ELF-1 (cell line): Measurements from ENCODE around the gene SYNJ2.
A peak's percentile ranks its signal among the peaks of the same experiment; 100 is the strongest.

ENCODE experiments used
- DNase-seq: peaks from one replicate; pipeline ENCODE4 v3.0.0-alpha.2; 2016; ENCODE audit warnings: low read depth, low spot score

The SYNJ2 gene

GRCh38 chr6:157996201-157996712, 14.6 kb downstream of the SYNJ2 start:
- DNase-seq = no peak

DNA sequence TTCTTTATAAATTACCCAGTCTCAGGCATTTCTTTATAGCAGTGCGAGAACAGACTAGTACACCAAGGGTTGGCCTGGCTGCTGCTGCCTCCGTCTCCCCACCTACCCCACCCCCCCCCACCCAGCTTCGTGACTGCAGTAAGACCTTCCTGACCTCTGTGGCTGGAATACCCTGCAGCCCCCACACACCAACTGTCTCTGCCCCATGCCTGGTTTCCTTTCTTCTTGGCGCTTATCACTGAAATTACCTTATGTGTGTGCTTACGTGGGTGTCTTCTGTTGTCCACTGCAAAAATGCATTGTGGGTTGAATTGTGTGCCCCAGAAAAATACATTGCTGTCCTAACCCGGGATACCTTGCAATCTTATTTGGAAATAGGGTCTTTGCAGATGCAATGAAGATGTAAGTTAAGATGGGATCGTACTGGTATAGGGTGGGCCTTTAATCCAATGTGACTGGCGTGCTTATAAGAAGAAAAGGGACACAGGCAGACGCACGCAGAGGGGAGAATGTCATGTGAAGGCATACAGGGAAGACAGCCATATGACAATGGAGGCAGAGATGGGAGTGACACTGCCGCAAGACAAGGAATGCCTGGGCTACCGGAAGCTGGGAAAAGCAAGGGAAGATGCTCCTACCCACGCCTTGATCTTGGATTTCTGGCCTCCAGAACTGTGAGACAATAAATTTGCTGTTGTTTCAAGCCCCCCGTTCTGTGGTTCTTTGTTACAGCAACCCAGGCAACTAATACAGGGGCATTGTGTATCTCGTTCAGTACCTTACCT, 15.4 kb downstream of the SYNJ2 start:
- DNase-seq = no peak

GRCh38 chr6:157997893-157998608, 16.4 kb downstream of the SYNJ2 start:
- no peak for DNase-seq

DNA sequence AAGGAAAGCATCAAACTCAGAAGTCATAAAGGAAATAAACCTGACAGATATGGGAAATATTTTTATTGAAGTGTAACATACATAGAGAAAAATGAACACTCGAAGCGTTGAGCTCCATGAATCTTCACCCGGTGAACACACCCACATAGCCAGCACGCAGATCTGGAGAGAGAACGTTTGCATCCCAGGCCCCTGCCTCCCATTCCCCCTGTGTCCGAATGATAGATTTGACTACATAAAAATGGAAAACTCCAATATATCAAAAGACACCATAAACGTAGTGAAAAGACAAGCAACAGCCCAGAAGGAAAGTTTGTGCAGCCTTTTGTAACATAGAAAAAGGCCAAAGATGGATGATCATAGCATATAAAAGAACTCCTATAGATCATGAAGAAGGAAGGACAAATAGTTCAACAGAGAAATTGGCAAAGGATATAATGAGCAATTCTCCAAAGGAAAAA, 17.1 kb downstream of the SYNJ2 start:
- DNase-seq = no peak

- DNase-seq = no peak
These were observed 17.7 kb downstream of the SYNJ2 start for GRCh38 chr6:157999168-158000051.

- DNase-seq = no peak
These were observed 19.1 kb downstream of the SYNJ2 start for GRCh38 chr6:158000530-158001307.

DNA sequence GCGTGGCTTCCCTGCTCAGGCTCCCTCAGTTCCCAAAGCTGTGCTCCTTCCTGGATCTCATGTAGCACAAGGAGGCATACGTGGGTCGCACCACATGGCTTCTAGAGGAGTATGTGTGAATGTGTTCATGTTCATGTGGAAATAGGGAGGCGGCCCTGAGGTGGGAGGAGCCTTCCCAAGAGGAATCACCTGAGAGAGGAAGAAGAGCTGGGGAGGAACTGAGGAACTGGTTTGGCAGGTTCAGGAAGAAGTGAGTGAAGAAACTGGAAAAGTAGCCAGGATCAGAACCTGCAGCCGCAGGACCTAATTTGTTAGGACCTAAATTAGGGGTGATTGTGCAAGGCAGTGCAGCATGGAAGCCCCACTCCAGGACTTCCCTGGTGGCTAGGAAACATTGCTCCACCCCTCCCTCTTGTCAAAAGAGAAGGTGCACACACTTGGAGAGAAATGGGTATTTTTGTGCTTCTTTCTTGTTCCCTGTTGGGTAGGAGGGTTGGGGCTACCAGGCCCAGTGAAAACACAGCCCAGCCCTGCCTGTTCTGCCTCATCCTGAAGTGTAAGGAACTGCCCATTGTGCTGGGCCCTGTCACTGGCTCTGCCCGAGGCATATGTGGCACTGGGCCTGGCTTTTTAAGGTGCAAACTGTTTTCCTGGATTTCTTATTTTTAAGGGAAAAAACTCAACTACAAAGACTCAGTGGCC, 20.7 kb downstream of the SYNJ2 start:
- peak; percentile 86 for DNase-seq

- peak; percentile 63 for DNase-seq
These were observed 21.5 kb downstream of the SYNJ2 start for GRCh38 chr6:158002951-158003853.

DNA sequence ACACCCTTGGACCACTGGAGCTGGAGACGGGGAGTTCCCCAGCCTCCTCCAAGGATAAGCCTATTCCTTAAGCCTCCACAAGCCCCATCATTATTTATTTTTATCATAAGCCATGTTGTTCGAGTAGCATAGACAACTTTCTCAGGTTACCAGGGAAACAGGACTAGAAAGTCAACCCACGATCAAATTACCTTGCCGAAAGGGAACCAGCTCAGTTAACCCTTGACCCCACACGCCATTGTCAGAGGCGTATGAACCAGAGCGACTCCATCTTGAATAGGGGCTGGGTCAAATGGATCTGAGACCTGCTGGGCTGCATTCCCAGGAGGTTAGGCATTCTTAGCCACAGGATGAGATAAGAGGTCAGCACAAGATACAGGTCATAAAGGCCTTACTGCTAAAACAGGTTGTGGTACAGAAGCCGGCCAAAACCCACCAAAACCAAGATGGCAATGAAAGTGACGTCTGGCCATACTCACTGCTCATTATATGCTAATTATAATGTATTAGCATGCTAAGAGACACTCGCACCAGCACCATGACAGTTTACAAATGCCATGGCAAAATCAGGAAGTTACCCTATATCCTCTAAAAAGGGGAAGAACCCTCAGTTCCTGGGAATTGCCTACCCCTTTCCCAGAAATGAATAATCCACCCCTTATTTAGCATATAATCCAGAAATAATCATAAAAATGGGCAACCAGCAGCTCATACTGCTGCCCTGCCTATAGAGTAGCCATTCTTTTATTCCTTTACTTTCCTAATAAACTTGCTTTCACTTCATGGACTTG, 22.4 kb downstream of the SYNJ2 start:
- peak; percentile 55 for DNase-seq

DNA sequence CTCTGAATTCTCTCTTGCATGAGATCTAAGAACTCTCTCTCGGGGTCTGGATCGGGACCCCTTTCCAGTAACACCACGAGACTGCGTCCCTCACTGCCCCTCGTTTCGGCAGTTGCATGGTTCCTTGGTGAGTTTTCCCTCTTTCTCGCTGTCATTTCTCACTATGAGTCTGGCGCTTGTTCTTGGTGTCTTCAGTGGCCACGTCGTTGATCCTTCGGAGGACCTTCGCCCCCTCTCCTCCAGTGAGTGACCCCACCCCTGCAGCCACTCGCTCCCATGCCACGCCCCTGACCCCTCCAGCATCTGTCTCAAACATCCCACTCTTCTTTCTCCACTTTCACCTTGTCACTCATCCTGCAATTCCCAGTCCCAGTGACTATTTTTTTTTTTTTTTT, 23.0 kb downstream of the SYNJ2 start:
- no peak for DNase-seq

DNA sequence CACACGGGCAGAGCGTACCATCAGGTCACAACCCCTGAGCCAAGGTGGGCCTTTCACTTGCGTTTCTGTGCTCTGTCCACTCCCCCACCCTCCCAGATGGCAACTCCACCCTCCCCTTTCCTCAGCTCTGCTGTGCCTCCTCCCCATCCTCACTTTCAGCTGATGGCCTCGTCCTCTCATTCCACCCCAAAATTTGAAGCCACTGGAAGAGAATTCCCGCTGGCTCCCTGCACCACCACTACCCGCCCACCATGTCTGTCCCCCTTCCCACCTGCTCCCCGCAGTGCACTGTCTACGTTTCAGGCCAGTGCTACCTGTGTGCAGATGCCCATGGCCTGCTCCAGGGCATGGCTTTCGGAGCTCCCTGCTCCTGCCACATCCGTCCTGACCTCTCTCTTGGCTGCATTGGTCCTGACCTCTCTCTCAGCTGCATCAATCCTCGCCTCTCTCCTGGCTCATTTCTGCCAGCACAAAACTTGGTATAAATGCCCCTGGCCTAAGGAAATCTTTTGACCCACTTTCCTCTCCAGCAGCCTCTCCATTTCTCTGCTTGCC, 24.0 kb downstream of the SYNJ2 start:
- DNase-seq = no peak

DNA sequence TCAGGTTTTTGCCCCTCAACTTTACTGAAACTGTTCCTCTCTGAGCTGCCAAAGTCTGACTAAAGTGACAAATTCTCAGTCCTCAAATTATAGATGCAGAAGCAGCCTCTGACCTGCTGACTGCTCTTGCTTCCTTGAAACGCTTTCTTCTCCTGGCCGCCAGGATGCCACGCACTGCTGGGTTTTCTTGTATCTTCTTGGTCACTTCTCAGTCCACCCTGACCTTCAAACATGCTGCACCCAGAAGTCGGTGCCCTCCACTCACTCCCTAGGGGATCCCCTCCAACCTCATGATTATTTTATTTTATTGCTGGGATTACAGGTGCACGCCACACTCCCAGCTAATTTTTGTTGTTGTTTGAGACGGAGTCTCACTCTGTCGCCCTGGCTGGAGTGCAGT, 24.7 kb downstream of the SYNJ2 start:
- DNase-seq = no peak

- no peak for DNase-seq
These were observed 25.3 kb downstream of the SYNJ2 start for GRCh38 chr6:158006821-158007570.

- DNase-seq = no peak
These were observed 27.1 kb downstream of the SYNJ2 start for GRCh38 chr6:158008864-158009113.

DNA sequence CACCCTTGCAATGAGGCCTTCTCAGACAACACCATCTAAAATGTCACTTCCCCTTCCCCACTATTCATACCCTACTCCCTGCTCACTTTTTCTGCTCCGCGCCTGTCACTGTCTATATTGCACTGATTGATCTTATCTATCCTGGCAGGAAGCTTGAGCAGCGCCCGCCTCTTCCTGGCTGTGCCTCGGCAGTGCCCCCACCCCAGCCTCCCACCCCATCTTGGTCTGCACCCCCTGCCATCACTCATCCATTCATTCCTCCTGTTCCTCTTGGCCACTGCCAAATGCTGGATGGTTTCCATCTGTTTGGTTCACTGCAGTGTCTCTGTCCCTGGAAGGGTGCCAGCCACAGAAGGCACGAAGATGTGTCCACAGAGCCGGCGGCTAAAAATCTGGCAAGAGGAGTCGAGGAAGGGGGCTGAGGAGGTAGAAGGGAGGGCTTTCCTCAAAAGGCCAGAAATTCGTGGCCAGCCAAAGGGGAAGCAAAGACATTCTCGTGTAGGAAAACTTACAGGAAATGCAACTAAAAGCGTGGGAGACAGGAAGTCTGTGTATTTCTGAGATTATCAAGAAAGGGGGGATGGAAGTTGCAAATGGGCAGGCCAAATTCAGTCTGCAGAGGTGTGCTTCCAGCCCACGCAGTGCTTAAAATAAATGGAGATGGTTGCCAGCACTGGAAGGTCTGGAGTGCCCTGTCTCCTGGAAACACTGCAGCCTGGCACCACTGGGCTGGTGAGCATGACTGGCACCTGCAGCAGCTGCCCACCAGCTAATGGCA, 27.6 kb downstream of the SYNJ2 start:
- DNase-seq = no peak

- DNase-seq = no peak
These were observed 28.4 kb downstream of the SYNJ2 start for GRCh38 chr6:158009935-158010585.
